ENCODE measurements around the gene TMX1.

TMX1 gene

DNA sequence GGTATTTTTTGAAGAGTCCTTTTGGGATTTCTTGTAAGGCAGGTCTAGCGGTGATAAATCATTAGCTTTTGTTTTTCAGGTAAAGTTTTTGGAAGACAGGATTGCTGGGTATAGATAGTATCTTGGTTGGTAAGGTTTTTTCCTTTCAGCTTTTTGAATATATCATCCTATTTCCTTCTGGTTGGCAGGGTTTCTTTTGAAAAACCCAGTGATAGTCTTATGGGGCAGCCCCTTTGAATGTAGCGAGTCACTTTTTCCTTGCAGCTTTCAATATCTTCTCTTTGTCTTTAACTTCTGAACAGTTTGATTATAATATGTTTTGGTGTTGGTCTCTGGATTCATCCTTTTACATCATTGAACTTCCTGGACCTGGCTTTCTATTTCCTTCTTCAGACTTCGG is 20.2 kb downstream of the TMX1 start:
- no peaks in the 10 kb centered on the region for H3K9me3 ChIP-seq (ENCODE audit: control insufficient read depth, insufficient read depth, low read depth, low read length)
- ChIA-PET CTCF (interaction anchor here (0.7 kb wide), 1 partner anchor 12 kb away, joined by 3 read pairs; no protein-coding TSS in a partner anchor), POLR2A (no interaction called here)
- TF ChIP-seq, protein P1, sequence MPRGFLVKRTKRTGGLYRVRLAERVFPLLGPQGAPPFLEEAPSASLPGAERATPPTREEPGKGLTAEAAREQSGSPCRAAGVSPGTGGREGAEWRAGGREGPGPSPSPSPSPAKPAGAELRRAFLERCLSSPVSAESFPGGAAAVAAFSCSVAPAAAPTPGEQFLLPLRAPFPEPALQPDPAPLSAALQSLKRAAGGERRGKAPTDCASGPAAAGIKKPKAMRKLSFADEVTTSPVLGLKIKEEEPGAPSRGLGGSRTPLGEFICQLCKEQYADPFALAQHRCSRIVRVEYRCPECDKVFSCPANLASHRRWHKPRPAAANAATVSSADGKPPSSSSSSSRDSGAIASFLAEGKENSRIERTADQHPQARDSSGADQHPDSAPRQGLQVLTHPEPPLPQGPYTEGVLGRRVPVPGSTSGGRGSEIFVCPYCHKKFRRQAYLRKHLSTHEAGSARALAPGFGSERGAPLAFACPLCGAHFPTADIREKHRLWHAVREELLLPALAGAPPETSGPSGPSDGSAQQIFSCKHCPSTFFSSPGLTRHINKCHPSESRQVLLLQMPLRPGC (tag by site-specific recombination; IDR thresholded peaks at IDR 0.05), result no peak
- TF ChIP-seq GLI4 (tag by site-specific recombination; IDR thresholded peaks at IDR 0.05) (no peak), ZNF221 (tag by site-specific recombination; IDR thresholded peaks at IDR 0.05; ENCODE audit: borderline replicate concordance) (no peak), ZNF274 (IDR thresholded peaks at IDR 0.05; ENCODE audit: low read length) (no peak), ZNF274 (tag by site-specific recombination; IDR thresholded peaks at IDR 0.05; ENCODE audit: borderline replicate concordance) (no peak), ZNF701 (tag by site-specific recombination; IDR thresholded peaks at IDR 0.05) (no peak), MYNN (tag by site-specific recombination; IDR thresholded peaks at IDR 0.05; ENCODE audit: borderline replicate concordance) (no peak), ZNF549 (tag by site-specific recombination; IDR thresholded peaks at IDR 0.05) (no peak), ZNF660 (tag by site-specific recombination; IDR thresholded peaks at IDR 0.05) (no peak), ZNF10 (tag by site-specific recombination; IDR thresholded peaks at IDR 0.05) (no peak), ZNF610 (tag by site-specific recombination; IDR thresholded peaks at IDR 0.05; ENCODE audit: borderline replicate concordance) (no peak)
- TF ChIP-seq, protein P2, sequence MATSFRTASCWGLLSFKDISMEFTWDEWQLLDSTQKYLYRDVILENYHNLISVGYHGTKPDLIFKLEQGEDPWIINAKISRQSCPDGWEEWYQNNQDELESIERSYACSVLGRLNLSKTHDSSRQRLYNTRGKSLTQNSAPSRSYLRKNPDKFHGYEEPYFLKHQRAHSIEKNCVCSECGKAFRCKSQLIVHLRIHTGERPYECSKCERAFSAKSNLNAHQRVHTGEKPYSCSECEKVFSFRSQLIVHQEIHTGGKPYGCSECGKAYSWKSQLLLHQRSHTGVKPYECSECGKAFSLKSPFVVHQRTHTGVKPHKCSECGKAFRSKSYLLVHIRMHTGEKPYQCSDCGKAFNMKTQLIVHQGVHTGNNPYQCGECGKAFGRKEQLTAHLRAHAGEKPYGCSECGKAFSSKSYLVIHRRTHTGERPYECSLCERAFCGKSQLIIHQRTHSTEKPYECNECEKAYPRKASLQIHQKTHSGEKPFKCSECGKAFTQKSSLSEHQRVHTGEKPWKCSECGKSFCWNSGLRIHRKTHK (tag by site-specific recombination; IDR thresholded peaks at IDR 0.05), result no peak
- TF ChIP-seq, protein P3, sequence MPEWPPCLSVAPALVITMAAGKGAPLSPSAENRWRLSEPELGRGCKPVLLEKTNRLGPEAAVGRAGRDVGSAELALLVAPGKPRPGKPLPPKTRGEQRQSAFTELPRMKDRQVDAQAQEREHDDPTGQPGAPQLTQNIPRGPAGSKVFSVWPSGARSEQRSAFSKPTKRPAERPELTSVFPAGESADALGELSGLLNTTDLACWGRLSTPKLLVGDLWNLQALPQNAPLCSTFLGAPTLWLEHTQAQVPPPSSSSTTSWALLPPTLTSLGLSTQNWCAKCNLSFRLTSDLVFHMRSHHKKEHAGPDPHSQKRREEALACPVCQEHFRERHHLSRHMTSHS (tag by site-specific recombination; IDR thresholded peaks at IDR 0.05), result no peak
- H3K27ac ChIP-seq (ENCODE audit: extremely low read depth, low read depth, low read length), result no peak overlapping the region
- peaks cover 39 to 40% of the 10 kb centered on the region in 2 experiments for H3K36me3 ChIP-seq (ENCODE audit: control insufficient read depth in 2 of 2, insufficient read depth in 1 of 2, low read length in 2 of 2)
- H3K4me1 ChIP-seq (ENCODE audit: control insufficient read depth, insufficient read depth, low read length), result no peaks in the 10 kb centered on the region
- H3K4me3 ChIP-seq (ENCODE audit: low read depth, low read length), result no peak overlapping the region

DNA sequence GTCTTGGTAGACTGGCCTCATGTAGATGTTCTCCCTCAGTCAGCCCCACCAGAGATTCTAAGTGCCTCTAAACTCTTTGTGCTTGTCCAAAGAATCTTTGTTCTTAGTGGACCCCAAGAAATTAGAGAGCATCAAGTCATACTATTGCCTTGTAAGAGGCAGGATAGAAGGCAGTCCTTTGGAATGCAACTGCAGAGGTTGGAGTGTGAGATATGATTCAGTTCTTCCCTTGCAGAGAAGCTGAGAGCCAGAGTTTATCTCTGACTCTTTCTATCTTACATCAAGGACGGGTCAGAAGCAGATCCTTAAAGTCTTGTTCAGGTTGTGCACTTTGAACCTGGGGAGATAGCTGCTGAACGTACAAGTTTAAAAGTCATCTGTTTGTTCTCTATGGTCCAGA is 21.1 kb downstream of the TMX1 start:
- CTCF ChIA-PET, result no interaction called here

More for the DNA sequence above, 21.1 kb downstream of the TMX1 start:
- Histone ChIP-seq H3K9me3 (ENCODE audit: control insufficient read depth, insufficient read depth, low read depth, low read length) (no peaks in the 10 kb centered on the region), H3K27ac (ENCODE audit: extremely low read depth, low read depth, low read length) (no peak overlapping the region), H3K4me3 (ENCODE audit: low read depth, low read length) (no peak overlapping the region), H3K36me3 (ENCODE audit: control insufficient read depth in 2 of 2, insufficient read depth in 1 of 2, low read length in 2 of 2) (peaks cover 32 to 36% of the 10 kb centered on the region in 2 experiments), H3K4me1 (ENCODE audit: control insufficient read depth, insufficient read depth, low read length) (no peaks in the 10 kb centered on the region)
- TF ChIP-seq ZNF19 (tag by site-specific recombination; IDR thresholded peaks at IDR 0.05; ENCODE audit: low read depth) (no peak), ZBTB8A (tag by site-specific recombination; IDR thresholded peaks at IDR 0.05) (no peak), ZNF324 (tag by site-specific recombination; IDR thresholded peaks at IDR 0.05) (no peak), TCF7L2 (IDR thresholded peaks at IDR 0.05; ENCODE audit: borderline replicate concordance, low read depth, low read length) (no peak), FEZF1 (tag by site-specific recombination; IDR thresholded peaks at IDR 0.05) (no peak), ZNF10 (tag by site-specific recombination; IDR thresholded peaks at IDR 0.05) (no peak), ZNF585B (tag by site-specific recombination; IDR thresholded peaks at IDR 0.05) (no peak), GLI2 (tag by site-specific recombination; IDR thresholded peaks at IDR 0.05; ENCODE audit: borderline replicate concordance, low read depth) (no peak), ZNF610 (tag by site-specific recombination; IDR thresholded peaks at IDR 0.05; ENCODE audit: borderline replicate concordance) (no peak), SALL2 (tag by site-specific recombination; IDR thresholded peaks at IDR 0.05; ENCODE audit: borderline replicate concordance) (no peak), SP7 (tag by site-specific recombination; IDR thresholded peaks at IDR 0.05) (no peak), ZNF157 (tag by site-specific recombination; IDR thresholded peaks at IDR 0.05) (no peak), ZNF121 (tag by site-specific recombination; IDR thresholded peaks at IDR 0.05) (no peak), IKZF3 (tag by site-specific recombination; IDR thresholded peaks at IDR 0.05) (no peak)
- TF ChIP-seq, protein P4, sequence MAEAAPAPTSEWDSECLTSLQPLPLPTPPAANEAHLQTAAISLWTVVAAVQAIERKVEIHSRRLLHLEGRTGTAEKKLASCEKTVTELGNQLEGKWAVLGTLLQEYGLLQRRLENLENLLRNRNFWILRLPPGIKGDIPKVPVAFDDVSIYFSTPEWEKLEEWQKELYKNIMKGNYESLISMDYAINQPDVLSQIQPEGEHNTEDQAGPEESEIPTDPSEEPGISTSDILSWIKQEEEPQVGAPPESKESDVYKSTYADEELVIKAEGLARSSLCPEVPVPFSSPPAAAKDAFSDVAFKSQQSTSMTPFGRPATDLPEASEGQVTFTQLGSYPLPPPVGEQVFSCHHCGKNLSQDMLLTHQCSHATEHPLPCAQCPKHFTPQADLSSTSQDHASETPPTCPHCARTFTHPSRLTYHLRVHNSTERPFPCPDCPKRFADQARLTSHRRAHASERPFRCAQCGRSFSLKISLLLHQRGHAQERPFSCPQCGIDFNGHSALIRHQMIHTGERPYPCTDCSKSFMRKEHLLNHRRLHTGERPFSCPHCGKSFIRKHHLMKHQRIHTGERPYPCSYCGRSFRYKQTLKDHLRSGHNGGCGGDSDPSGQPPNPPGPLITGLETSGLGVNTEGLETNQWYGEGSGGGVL (tag by site-specific recombination; IDR thresholded peaks at IDR 0.05), result no peak
- TF ChIP-seq, protein P1 (tag by site-specific recombination; IDR thresholded peaks at IDR 0.05), result no peak
- TF ChIP-seq, protein P5, sequence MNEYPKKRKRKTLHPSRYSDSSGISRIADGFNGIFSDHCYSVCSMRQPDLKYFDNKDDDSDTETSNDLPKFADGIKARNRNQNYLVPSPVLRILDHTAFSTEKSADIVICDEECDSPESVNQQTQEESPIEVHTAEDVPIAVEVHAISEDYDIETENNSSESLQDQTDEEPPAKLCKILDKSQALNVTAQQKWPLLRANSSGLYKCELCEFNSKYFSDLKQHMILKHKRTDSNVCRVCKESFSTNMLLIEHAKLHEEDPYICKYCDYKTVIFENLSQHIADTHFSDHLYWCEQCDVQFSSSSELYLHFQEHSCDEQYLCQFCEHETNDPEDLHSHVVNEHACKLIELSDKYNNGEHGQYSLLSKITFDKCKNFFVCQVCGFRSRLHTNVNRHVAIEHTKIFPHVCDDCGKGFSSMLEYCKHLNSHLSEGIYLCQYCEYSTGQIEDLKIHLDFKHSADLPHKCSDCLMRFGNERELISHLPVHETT (tag by site-specific recombination; IDR thresholded peaks at IDR 0.05), result no peak
- POLR2A ChIA-PET, result no interaction called here

All from HEK293 (cell line).